ENCODE measurements around the gene IRS2.
A peak's percentile ranks its signal among the peaks of the same experiment; 100 is the strongest.

The IRS2 gene

DNA sequence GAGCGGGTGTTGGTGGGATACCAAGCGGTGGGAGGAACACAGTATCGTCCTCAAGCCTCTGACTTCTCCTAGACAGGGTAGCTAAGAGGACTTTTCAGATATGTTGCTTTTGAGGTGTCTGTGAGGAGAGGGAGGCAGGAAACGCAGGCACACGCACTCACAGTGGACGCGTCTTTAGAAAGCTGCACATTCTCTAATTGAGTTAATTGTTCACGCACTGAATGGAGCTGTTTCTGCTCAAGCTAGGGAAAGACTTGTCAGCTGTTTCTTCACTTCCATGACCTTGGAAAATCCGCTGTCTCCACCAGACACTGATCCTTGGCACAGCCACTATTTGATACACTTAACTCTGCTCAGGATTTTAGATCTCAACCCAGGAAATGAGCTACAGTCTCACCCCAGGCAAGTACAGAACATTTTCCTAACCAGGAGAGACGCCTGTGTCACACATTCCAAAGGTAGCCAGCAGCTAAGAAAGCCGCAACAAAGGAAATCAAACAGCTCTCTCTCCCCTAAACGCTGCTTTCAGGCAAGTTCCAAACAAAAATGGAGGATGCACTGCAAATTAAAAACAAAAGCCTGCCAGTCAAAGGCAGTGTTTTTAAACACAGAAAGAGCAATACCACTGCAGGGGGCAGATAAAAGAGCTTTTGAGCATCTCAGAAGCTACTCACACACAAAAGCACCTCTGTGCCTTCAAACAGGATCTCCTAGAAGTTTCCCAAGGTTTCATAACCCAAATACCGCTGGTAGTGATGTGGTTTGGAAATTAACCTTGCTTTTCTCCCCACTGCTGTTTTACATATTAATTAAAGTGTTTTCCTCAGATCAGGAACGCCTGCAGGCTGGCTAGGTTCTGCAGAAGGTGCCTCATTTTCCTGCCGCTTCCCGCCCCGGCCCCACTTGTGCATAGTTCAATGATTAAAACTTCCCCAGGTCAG lies 57.3 kb downstream of the IRS2 start:
- no peak for DNase-seq (ENCODE audit: low spot score)

GRCh38 chr13:109728061-109728460 lies 58.3 kb downstream of the IRS2 start:
- DNase-seq (ENCODE audit: low spot score), result no peak

DNA sequence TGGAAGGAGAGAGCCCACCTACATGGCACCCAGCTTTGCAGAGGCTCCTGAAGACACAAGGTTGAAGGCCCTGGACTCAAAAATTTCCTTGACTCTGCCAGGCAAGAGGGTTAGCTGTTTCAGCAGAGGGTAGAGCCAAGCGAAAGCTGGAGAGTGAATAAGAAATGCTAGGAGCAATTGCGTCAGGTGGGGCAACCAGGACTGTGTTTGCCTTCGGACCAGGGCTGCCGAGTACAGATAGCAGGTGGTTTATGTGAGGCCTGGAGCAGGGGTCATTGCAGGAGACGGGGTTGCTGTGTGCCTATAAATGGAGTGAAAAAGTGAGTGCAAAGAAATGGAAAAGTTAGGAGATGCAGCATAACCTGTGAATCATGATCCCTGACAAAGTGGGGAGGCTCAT lies 59.1 kb downstream of the IRS2 start:
- no peak for DNase-seq (ENCODE audit: low spot score)

DNA sequence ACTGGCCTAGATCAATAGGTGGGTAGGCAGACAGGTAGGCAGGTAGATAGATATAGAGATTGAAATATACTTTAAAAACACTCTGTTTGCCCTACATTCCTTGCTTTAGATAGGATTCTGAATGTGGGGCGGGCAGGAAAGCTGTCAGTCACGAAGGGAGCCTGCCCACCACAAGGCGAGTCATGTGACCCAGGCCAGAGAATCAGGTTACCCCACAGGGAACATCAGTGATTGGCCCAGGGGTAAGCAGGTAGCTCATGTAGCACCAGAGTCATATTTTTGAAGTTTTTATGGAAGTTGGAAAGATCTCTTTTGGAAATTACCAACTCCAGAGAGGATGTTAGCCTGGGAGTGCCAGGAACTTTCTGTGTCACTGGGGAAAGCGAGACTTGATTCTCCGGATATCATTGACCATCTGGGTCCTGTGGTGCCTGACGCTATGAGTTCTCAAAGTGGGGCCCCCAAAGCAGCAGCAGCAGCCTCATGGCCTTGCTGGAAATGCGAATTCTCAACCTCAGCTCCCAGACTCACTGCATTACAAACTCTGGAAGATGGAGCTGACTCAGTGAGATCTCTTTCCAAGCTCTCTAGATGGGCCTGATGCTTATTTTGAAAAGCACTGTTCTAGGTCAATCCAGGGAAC lies 60.3 kb downstream of the IRS2 start:
- peak; percentile 42 for DNase-seq (ENCODE audit: low spot score)

GRCh38 chr13:109725297-109725696 lies 61.1 kb downstream of the IRS2 start:
- DNase-seq (ENCODE audit: low spot score), result no peak

DNA sequence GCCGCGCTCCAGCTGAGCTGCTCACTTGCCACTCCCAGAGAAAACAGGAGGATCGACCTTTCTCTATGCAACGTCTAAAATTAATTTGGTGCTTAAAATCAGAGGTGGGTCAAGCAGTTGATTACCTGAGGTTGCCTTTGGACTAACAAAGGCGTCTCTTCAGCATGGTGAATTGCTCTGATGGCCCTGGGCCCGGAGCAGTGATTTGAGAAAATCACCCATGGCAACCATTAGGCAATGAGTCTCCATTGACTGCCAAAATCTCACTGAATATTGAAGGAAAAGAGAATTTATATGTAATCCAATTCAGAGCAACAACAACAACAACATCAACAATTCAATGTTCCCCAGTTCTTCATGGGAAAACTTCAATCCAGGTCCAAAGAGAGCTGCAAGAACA lies 61.8 kb downstream of the IRS2 start:
- peak; percentile 38 for DNase-seq (ENCODE audit: low spot score)

DNA sequence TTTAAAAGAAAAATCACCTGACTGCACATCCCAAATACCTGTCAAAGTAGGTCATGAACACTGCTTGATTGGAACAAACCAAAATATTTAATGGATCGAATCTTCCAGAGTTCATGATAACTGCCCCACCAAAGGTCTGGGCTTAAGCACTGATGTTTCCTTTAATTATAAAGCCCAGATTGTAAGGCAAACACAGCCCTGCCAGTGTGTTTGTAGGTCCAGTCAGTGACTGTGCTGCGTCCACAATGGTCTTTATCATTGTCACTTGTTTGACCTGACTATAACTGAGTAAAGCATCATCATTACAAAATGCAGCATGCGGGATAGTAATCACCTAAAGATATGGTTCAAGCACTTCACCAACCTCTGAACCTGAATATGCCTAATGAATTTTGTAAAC lies 63.3 kb downstream of the IRS2 start:
- no peak for DNase-seq (ENCODE audit: low spot score)

GRCh38 chr13:109722068-109722467 lies 64.3 kb downstream of the IRS2 start:
- no peak for DNase-seq (ENCODE audit: low spot score)

DNA sequence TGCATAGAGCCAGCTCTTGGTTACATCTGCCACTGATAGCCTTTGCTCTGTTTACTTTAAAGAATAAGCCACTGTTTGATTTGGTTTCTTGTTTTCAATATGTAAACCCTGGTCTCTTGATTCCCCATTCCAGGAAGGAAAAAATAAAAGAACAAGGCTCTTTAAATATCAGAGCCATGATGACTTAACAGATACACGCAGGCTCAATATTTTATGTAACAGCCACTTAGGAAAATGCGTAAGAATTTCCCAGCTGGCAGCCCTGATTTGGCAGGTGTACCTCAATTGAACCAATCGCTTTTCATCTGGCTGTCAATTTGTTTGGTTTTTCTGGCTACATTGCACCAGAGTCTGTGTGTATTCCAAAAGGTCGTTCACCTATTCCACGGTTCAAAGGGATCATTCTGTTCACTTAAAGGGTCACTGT lies 65.6 kb downstream of the IRS2 start:
- no peak for DNase-seq (ENCODE audit: low spot score)

DNA sequence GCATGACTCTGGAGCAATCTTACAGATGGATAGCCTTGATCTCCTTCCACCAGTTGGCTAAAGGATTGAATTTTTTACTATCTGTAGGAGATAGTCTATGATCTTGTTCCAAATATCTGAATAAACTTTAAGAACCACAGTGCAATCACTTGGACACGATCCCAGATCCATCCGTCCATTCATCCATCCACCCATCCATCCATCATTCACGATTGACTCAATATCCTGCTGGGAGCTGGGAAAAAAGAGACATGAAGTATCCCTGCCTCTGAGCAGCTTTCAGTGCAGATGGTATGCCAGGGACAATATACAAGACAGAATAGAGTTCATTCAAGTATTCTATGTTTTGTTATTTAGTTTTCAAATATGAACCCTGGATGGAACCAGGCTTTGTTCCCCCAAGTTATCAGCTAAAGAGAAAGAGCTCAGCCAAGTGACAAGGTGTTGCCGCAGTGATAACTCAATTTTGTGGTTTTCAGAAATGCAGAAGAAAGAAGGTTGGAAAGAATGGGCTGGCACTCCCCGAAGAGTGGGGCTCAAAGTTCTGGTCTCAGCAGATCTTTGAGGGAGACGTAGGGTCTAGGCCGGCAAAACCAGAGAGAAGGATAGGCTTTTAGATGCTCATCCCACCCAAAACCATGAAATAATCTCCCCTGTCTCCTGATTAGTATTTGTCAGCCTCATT lies 66.3 kb downstream of the IRS2 start:
- DNase-seq (ENCODE audit: low spot score), result no peak

DNA sequence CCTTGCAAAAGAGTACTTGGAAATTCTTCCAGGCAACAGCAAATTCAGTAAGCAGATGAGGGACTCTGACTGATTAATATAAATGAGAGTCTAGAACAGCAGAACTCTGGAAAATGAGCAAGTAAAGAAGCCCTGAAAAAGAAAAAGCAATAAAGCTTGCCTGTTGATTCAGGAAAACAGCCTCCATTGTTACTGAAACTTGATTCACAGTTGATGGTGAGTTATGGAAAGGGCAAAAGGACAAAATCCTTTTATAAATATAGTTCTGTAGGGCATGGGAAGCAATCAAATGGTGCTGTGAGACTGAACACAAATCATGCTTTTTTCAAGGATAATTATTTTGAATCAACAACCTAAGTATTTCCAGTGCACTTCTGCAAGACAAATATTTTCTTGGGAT lies 67.7 kb downstream of the IRS2 start:
- DNase-seq (ENCODE audit: low spot score), result no peak

- no peak for DNase-seq (ENCODE audit: low spot score)
These were observed 68.7 kb downstream of the IRS2 start for GRCh38 chr13:109717686-109718085.

DNA sequence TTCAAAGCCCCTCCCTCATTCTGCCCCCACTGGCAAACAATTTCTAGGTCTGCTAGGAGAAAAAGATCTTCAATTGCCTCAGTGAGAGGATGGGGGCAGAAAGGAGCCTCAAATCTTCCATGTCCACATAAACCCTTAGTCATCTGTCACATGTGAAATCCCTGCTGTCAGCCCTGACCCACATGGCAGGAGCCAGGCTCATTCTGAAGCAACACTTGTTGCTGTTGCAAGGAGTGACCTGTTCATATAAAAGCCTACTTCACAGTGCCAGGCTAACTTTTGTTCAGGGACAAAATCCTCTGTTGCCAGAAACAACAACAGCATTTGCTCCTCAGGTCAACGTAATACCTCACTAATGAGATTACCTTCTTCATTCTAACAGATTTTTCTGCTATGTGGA lies 70.5 kb downstream of the IRS2 start:
- no peak for DNase-seq (ENCODE audit: low spot score)

DNA sequence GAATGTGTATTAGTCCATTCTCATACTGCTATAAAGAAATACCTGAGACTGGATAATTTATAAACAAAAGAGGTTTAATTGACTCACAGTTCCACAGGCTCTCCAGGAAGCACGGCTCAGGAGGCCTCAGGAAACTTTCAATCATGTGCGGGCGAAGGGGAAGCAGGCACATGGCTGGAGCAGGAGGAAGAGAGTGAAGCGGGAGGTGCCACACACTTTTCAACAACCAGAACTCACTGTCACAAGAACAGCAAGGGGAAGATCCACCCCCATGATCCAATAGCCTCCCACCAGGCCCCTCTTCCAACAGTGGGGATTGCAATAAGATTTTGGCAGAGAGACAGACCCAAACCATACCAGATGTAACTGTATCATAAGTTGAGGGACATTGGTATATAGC lies 72.7 kb downstream of the IRS2 start:
- DNase-seq (ENCODE audit: low spot score), result no peak

GRCh38 chr13:109712124-109712722 lies 74.2 kb downstream of the IRS2 start:
- no peak for DNase-seq (ENCODE audit: low spot score)

- no peak for DNase-seq (ENCODE audit: low spot score)
These were observed 78.4 kb downstream of the IRS2 start for GRCh38 chr13:109707742-109708617.

DNA sequence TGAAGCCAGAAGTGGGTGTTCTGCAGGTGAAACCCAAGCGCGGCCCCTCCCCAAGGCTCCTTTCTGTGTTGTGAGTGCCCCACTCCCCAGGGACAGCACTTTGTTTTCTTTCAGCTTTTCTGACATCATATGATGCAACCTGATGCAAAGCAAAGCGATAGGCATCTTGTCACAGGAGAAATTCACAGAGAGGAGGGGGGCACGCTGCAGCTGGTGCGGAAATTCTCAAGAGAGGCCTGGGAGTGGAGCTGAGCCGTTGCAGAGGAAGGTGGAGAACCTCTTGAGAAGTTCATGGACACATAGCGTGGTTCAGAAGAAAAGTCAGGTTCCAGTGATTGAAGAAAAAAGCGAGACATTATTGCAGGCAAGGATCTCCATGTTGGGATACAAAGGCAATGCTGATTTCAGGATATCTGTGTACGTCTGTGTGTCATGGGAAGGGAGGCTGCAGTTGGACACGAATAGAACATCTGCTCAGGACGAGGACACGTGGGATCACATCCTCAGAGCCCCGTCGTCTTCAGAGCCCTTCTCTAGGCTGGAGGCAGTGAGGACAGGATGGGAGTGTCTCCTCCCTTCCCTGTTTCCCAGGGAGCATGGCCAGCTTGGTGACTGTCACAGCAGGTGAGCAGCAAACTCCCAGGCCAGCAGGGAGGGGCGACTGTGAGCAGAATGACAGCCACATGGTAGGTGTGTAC lies 79.2 kb downstream of the IRS2 start:
- DNase-seq (ENCODE audit: low spot score), result no peak

GRCh38 chr13:109706015-109706715 lies 80.2 kb downstream of the IRS2 start:
- no peak for DNase-seq (ENCODE audit: low spot score)

DNA sequence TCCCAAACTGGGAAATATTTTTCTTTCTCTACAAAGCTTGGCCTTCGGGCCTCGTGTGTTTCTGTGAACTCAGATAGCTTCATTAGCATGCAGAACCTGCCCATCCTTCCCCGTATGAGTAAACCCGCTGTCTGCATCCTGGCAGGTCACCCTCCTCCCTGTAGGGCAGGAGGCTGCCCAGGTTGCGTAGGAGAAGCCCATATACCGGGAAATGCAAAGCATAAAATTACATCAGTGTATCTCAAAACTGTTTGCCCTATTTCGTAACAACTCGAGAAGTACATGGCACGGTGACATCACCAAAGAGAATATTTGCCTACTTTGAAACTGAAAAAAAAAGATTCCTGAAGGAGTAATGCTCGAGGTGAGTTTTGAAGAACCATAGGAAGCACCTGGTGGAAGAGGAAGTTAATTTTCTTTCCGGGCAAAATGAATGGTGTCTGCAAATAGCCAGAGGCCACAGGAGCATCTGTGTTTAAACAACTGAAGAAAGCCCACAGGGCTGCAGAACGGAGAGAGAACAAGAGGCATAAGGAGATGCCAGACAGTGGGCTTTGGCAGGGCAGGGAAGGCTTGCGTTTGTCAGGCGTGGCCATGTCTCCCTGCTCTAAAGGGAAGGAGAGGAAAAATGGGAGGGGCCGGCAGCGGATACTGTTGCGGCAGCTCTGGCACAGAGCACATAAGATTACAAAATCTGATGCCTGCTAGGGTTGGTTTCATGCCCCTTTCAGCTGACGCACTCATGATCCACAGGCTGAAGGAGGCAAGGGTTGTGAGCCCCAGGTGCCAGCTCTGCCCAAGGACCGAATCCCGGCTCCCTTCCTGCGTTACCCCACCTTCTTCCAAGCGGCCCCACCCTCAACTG lies 81.4 kb downstream of the IRS2 start:
- DNase-seq (ENCODE audit: low spot score), result no peak

Measured in putamen (tissue), 1 donor.